A204.1 (cell line): Measurements from ENCODE around the gene OCA2.

Experiments used
- FAIRE-seq: peaks from 2 replicates; lab custom pipeline; 2012; peaks lifted over from hg19 to GRCh38; lab: Jason Lieb, UNC

OCA2 gene

GRCh38 chr15:27806396-27806795 lies 292.7 kb downstream of the OCA2 start:
- no peak for FAIRE-seq

- no peak for FAIRE-seq
These were observed 293.6 kb downstream of the OCA2 start for GRCh38 chr15:27805261-27806220.

- no peak for FAIRE-seq
These were observed 294.4 kb downstream of the OCA2 start for GRCh38 chr15:27804569-27805260.

- no peak for FAIRE-seq
These were observed 300.3 kb downstream of the OCA2 start for GRCh38 chr15:27798807-27799206.

- FAIRE-seq, result no peak
These were observed 301.4 kb downstream of the OCA2 start for GRCh38 chr15:27797765-27798164.

- no peak for FAIRE-seq
These were observed 302.5 kb downstream of the OCA2 start for GRCh38 chr15:27796405-27797320.

GRCh38 chr15:27792756-27793264 lies 306.3 kb downstream of the OCA2 start:
- FAIRE-seq, result no peak

- no peak for FAIRE-seq
These were observed 308.8 kb downstream of the OCA2 start for GRCh38 chr15:27790270-27790669.

GRCh38 chr15:27787931-27788330 lies 311.2 kb downstream of the OCA2 start:
- FAIRE-seq, result no peak

- FAIRE-seq, result no peak
These were observed 315.0 kb downstream of the OCA2 start for GRCh38 chr15:27784107-27784506.

- no peak for FAIRE-seq
These were observed 315.4 kb downstream of the OCA2 start for GRCh38 chr15:27783678-27784077.

GRCh38 chr15:27782125-27782524 lies 317.0 kb downstream of the OCA2 start:
- FAIRE-seq, result no peak

- no peak for FAIRE-seq
These were observed 322.6 kb downstream of the OCA2 start for GRCh38 chr15:27776501-27776900.

GRCh38 chr15:27774638-27775037 lies 324.5 kb downstream of the OCA2 start:
- FAIRE-seq, result no peak

- FAIRE-seq, result no peak
These were observed 324.9 kb downstream of the OCA2 start for GRCh38 chr15:27774191-27774590.

- no peak for FAIRE-seq
These were observed 327.2 kb downstream of the OCA2 start for GRCh38 chr15:27771892-27772291.

- FAIRE-seq, result no peak
These were observed 328.2 kb downstream of the OCA2 start for GRCh38 chr15:27770769-27771554.

GRCh38 chr15:27770086-27770607 lies 329.0 kb downstream of the OCA2 start:
- no peak for FAIRE-seq

GRCh38 chr15:27769652-27770051 lies 329.5 kb downstream of the OCA2 start:
- FAIRE-seq, result no peak

- FAIRE-seq, result no peak
These were observed 330.2 kb downstream of the OCA2 start for GRCh38 chr15:27768732-27769475.
